Choroid plexus epithelial cell (primary cell): ENCODE results near the gene PLCB3.

ENCODE experiments used
- DNase-seq: peaks from one replicate; pipeline ENCODE4 v3.0.0-alpha.2; 2010; ENCODE audit warnings: low read depth
- H3K4me3 ChIP-seq: 2 replicates; pipeline ENCODE4 v1.5.1; 2011; ENCODE audit warnings: low read depth, mild to moderate bottlenecking, control low read depth, low read length, moderate library complexity
- TF ChIP-seq, protein P1 (sequence below): conservative IDR thresholded peaks from 2 replicates; pipeline ENCODE4 v1.5.1; 2011; ENCODE audit warnings: low read depth, mild to moderate bottlenecking, control low read depth, inconsistent platforms, low read length, moderate library complexity

PLCB3 gene

GRCh38 chr11:64258356-64258755 is 7.0 kb downstream of the PLCB3 start:
- no peak overlapping the region for H3K4me3 ChIP-seq
- no peak for DNase-seq
- TF ChIP-seq, protein P1, sequence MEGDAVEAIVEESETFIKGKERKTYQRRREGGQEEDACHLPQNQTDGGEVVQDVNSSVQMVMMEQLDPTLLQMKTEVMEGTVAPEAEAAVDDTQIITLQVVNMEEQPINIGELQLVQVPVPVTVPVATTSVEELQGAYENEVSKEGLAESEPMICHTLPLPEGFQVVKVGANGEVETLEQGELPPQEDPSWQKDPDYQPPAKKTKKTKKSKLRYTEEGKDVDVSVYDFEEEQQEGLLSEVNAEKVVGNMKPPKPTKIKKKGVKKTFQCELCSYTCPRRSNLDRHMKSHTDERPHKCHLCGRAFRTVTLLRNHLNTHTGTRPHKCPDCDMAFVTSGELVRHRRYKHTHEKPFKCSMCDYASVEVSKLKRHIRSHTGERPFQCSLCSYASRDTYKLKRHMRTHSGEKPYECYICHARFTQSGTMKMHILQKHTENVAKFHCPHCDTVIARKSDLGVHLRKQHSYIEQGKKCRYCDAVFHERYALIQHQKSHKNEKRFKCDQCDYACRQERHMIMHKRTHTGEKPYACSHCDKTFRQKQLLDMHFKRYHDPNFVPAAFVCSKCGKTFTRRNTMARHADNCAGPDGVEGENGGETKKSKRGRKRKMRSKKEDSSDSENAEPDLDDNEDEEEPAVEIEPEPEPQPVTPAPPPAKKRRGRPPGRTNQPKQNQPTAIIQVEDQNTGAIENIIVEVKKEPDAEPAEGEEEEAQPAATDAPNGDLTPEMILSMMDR: no peak

- no peak overlapping the region for H3K4me3 ChIP-seq
- TF ChIP-seq, protein P1: no peak
- DNase-seq: no peak
Observed at GRCh38 chr11:64258946-64259532, 7.7 kb downstream of the PLCB3 start.

DNA sequence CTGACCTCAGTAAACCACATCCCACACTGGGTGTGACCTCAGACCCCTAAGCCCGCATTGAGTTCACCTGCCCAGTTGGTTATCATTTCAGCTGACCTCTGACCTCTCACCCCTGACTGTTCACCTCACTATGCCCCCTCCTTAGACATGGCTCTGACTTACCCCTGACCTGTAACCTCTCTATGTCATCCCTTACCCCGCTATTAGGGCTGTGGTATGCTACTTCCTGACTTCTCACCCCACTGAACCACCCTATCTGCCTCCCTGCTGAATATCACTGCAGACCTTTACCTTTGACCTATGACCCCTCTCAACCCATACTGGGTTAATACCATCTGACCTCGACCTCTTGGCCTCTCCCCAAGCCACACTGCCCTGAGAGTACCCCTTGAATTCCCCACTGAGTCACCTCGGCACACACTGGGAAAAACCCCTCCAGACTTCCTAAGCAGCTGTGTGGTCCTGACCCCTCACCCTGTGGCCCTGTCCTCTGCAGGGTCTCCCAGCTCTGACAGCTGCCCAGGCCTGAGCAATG is 8.3 kb downstream of the PLCB3 start:
- no peak for DNase-seq
- H3K4me3 ChIP-seq: no peak overlapping the region
- TF ChIP-seq, protein P1: no peak

DNA sequence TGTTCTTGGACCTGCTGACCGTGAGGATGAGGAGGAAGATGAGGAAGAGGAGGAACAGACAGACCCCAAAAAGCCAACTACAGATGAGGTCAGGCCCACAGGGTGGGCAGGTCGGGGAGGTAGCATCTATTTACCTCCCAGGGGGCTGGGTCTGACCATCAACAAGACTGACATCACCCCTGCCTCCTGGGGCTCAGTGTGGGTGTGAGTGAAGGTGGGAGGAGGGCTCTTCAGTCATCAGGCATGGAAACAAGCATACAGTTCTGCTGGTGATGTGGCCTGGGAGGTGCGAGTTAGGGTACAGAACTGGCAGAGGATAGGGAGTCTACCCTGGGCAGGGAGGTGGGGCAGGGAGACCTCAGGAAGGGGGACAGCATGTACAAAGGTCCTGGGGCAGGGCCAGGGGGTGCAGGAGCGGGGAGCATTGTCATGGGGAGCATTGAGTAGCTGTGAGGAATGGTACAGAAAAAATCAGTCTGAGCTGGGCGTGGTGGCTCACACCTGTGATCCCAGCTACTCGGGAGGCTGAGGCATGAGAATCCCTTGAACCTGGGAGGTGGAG is 8.9 kb downstream of the PLCB3 start:
- DNase-seq: no peak
- TF ChIP-seq, protein P1: no peak
- H3K4me3 ChIP-seq: no peak overlapping the region

- DNase-seq: no peak
- H3K4me3 ChIP-seq: no peak overlapping the region
- TF ChIP-seq, protein P1: no peak
Observed at GRCh38 chr11:64261556-64262080, 10.3 kb downstream of the PLCB3 start.

GRCh38 chr11:64262271-64263002 is 11.1 kb downstream of the PLCB3 start:
- TF ChIP-seq, protein P1: no peak
- no peak for DNase-seq
- H3K4me3 ChIP-seq: no peak overlapping the region
